ENCODE measurements around the gene KIF14.
"Not testable (repeated sequence)": the region's sequence is repeated elsewhere in the genome, so short reads cannot be mapped to it uniquely, and the experiment has no call there.

Gene KIF14

GRCh38 chr1:200640373-200640962 lies 19.9 kb upstream of the KIF14 start:
- Histone ChIP-seq H3K4me3 (replicated peaks; ENCODE audit: low read depth, low read length) (no peak overlapping the region), H3K27me3 (replicated peaks; ENCODE audit: control insufficient read depth, insufficient read depth, low read length) (no peaks in the 10 kb centered on the region), H3K36me3 (ENCODE audit: control insufficient read depth, insufficient read depth, low read length) (no peaks in the 10 kb centered on the region; the same call in none of the 2 replicates)
- no peak for TF ChIP-seq CTCF (IDR thresholded peaks at IDR 0.05; ENCODE audit: insufficient read depth, low read length, poor library complexity, severe bottlenecking)
- no peak for DNase-seq (ENCODE audit: extremely low read depth, insufficient read length)

DNA sequence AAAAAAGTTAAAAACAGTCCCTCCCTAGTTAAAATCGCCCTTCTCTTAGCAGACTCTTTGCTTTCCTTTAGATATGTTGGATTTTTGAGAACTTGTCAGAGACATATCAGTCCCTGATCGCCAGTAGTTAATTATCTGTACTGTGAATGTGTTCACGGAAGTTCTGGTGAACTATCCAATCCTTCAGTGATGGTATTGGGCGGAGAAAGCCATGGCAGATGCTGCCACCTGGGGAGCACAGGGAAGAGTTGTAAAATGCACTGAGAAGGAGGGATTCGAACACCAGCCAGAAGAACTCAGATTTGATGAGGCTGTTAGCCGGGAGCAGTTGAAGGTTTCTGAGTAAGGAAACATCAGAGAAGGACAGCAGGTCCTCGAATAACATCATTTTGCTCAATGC lies 17.5 kb upstream of the KIF14 start:
- Histone ChIP-seq H3K4me3 (replicated peaks; ENCODE audit: low read depth, low read length) (no peak overlapping the region), H3K36me3 (ENCODE audit: control insufficient read depth, insufficient read depth, low read length) (no peaks in the 10 kb centered on the region; the same call in none of the 2 replicates), H3K27me3 (replicated peaks; ENCODE audit: control insufficient read depth, insufficient read depth, low read length) (no peaks in the 10 kb centered on the region)
- no peak for TF ChIP-seq CTCF (IDR thresholded peaks at IDR 0.05; ENCODE audit: insufficient read depth, low read length, poor library complexity, severe bottlenecking)
- DNase-seq (ENCODE audit: extremely low read depth, insufficient read length), result no peak

GRCh38 chr1:200636681-200637080 lies 16.1 kb upstream of the KIF14 start:
- H3K27me3 ChIP-seq (replicated peaks; ENCODE audit: control insufficient read depth, insufficient read depth, low read length), result no peaks in the 10 kb centered on the region
- H3K36me3 ChIP-seq (ENCODE audit: control insufficient read depth, insufficient read depth, low read length), result no peaks in the 10 kb centered on the region; the same call in 1 of the 2 replicates
- DNase-seq (ENCODE audit: extremely low read depth, insufficient read length), result no peak
- TF ChIP-seq CTCF (IDR thresholded peaks at IDR 0.05; ENCODE audit: insufficient read depth, low read length, poor library complexity, severe bottlenecking), result no peak
- H3K4me3 ChIP-seq (replicated peaks; ENCODE audit: low read depth, low read length), result no peak overlapping the region

DNA sequence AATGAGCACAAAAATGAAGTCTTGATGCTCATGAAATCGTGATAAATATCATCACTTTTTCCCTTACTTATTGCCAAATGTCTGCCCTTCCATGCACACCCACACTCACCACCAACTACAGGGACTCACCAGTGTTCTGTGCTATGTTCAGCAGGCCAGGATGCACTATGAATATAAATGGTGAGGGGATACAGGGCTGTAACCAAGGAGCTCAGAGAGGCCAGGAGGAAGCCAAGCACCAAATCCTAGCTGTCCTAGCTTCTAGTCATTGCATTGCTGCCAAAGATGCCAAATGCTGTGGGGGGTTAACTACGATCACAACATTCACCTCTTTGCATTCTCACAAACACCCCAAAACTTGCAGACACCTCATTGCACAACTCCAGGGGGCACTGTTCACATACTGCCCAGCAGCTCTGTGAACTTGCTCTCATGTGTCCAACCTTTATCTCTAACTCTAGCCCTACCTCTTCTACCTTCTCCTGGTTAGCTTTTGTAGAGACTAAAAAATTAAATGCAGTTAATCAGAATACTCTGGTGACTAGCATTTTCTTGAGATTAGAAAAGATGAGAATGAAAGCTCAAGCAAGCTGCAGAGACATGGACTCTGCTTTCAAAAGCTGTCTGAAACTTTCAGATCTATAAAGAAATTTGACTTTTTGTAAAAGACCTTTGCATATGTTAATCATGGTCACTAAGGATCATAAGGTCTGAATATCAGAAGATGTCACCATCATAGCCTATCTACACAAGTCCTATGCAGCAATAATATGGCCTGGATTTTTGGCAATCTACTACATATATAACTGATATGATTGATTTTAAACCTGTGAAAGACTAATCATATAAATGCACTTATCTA lies 13.9 kb upstream of the KIF14 start:
- DNase-seq (ENCODE audit: extremely low read depth, insufficient read length), result no peak
- H3K36me3 ChIP-seq (ENCODE audit: control insufficient read depth, insufficient read depth, low read length), result no peaks in the 10 kb centered on the region; the same call in 1 of the 2 replicates
- H3K27me3 ChIP-seq (replicated peaks; ENCODE audit: control insufficient read depth, insufficient read depth, low read length), result no peaks in the 10 kb centered on the region
- TF ChIP-seq CTCF (IDR thresholded peaks at IDR 0.05; ENCODE audit: insufficient read depth, low read length, poor library complexity, severe bottlenecking), result peak; percentile 59
- no peak overlapping the region for H3K4me3 ChIP-seq (replicated peaks; ENCODE audit: low read depth, low read length)

DNA sequence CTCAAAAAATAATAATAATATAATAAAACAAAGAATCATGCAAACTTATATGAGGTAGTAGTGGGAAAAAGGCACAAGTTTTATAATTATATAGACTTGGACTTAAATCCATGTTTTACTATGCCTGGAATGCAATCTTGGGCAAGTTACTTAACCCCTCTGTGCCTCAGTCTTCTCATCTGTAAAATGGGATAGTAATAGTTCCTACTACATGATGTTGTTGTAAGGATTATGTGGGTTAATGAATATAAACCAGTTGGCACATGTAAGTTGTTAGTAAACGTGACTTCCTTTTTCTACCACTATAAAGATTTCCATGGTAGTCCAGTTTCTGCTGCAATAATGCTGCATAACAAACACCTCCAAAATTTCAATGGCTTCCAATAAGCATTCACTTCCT lies 10.8 kb upstream of the KIF14 start:
- no peak for TF ChIP-seq CTCF (IDR thresholded peaks at IDR 0.05; ENCODE audit: insufficient read depth, low read length, poor library complexity, severe bottlenecking)
- DNase-seq (ENCODE audit: extremely low read depth, insufficient read length), result no peak
- H3K36me3 ChIP-seq (ENCODE audit: control insufficient read depth, insufficient read depth, low read length), result no peaks in the 10 kb centered on the region

GRCh38 chr1:200630515-200630899 lies 10.0 kb upstream of the KIF14 start:
- H3K4me3 ChIP-seq (replicated peaks; ENCODE audit: low read depth, low read length); H3K36me3 ChIP-seq (ENCODE audit: control insufficient read depth, insufficient read depth, low read length); H3K27me3 ChIP-seq (replicated peaks; ENCODE audit: control insufficient read depth, insufficient read depth, low read length); DNase-seq (ENCODE audit: extremely low read depth, insufficient read length): not testable (repeated sequence)

More for the DNA sequence above, 10.8 kb upstream of the KIF14 start:
- Histone ChIP-seq H3K4me3 (replicated peaks; ENCODE audit: low read depth, low read length) (no peak overlapping the region), H3K27me3 (replicated peaks; ENCODE audit: control insufficient read depth, insufficient read depth, low read length) (no peaks in the 10 kb centered on the region)
